Gastroesophageal sphincter (tissue), 3 donors: ENCODE measurements around the gene PCDHGA1.

ENCODE experiments used
- CTCF ChIP-seq, 4 experiments: fragments of 200-600 bp in 2 of 4; fragments of 450-650 bp in 2 of 4; sonication (generic) in 1 of 4; IDR thresholded peaks; one replicate each; pipeline ENCODE4 v1.5.1; 2017 to 2019; ENCODE audit warnings: antibody characterized with exemption in 4 of 4, mild to moderate bottlenecking in 2 of 4, moderate library complexity in 2 of 4
- EP300 ChIP-seq: sonication (generic); formaldehyde crosslinking; IDR thresholded peaks from one replicate; pipeline ENCODE4 v1.6.1; 2017; ENCODE audit warnings: antibody characterized with exemption, mild to moderate bottlenecking
- POLR2A ChIP-seq, 2 donors: fragments of 450-650 bp; IDR thresholded peaks; one replicate each; pipeline ENCODE4 v1.6.1; 2017; ENCODE audit warnings: antibody characterized with exemption in 2 of 2, mild to moderate bottlenecking in 2 of 2, moderate library complexity in 1 of 2
- POLR2AphosphoS5 ChIP-seq: sonication (generic); formaldehyde crosslinking; IDR thresholded peaks from one replicate; pipeline ENCODE4 v1.6.1; 2017; ENCODE audit warnings: antibody characterized with exemption

GRCh38 chr5:141507387-141508091 lies 177.2 kb downstream of the PCDHGA1 start:
- TF ChIP-seq EP300 (no peak), CTCF (IDR thresholded peaks at IDR 0.05) (no peak), POLR2AphosphoS5 (no peak), POLR2A (IDR thresholded peaks at IDR 0.05) (no peak)
